Right forelimb (tissue), 1 donor: ENCODE results near the gene ZBTB7C.

Experiments
- DNase-seq: peaks from one replicate; pipeline ENCODE4 v3.0.0-alpha.2; 2018

Gene ZBTB7C

DNA sequence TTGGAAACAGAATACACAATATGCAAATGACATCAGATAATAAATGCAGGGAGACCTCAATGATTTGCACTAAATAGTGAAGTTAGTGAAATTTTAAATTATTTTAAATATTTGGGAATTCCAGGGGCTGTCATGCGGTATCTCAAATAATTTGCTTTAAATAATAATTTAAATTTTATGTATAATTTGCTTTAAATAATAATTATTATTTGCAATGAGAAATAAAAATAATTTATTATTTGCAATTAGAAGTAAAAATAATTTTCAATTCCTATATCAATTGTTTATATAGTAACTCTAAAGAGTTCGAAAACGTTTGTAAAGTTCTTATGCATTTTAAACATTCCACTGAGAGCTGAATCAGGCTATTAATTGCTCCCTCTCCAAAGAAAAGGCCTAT is 226.4 kb downstream of the ZBTB7C start:
- DNase-seq, result no peak

- no peak for DNase-seq
Observed at GRCh38 chr18:48181857-48182256, 227.3 kb downstream of the ZBTB7C start.

- DNase-seq, result no peak
Observed at GRCh38 chr18:48181087-48181823, 227.9 kb downstream of the ZBTB7C start.

DNA sequence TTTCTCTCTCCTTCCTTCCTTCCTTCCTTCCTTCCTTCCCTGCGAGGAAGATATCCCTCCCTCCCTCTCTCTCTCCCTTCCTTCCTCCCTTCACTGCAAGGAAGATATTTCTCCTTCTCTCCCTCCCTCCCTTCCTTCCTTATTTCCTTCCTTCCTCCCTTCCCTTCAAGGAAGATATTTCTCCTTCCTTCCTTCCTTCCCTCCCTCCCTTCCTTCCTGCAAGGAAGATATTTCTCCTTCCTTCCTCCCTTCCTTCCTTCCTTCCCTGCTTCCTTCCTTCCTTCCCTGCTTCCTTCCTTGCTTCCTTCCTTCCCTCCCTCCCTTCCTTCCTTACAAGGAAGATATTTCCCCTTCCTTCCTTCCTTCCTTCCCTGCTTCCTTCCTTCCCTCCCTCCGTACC is 229.5 kb downstream of the ZBTB7C start:
- DNase-seq, result no peak

GRCh38 chr18:48179001-48179400 is 230.2 kb downstream of the ZBTB7C start:
- no peak for DNase-seq

DNA sequence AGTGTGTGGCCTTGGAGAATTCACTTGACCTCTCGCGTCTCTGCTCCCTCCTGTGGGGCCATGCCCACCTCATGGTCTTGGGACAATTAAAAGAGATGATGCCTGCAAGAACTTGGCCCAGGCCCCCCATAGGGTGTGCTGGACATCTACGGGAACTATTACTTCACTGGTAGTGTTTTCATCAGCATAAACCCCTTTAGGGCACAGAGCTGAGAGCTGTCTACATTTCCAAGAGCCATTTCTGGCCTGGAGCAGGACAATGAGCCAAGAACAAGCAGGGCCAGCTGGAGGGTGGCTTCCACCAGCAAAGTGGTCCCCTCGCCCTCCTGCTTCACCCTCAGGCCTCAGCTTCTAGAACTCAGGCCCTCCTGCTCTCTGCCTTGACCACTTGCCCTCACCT is 232.3 kb downstream of the ZBTB7C start:
- no peak for DNase-seq

GRCh38 chr18:48173557-48173956 is 235.6 kb downstream of the ZBTB7C start:
- no peak for DNase-seq

DNA sequence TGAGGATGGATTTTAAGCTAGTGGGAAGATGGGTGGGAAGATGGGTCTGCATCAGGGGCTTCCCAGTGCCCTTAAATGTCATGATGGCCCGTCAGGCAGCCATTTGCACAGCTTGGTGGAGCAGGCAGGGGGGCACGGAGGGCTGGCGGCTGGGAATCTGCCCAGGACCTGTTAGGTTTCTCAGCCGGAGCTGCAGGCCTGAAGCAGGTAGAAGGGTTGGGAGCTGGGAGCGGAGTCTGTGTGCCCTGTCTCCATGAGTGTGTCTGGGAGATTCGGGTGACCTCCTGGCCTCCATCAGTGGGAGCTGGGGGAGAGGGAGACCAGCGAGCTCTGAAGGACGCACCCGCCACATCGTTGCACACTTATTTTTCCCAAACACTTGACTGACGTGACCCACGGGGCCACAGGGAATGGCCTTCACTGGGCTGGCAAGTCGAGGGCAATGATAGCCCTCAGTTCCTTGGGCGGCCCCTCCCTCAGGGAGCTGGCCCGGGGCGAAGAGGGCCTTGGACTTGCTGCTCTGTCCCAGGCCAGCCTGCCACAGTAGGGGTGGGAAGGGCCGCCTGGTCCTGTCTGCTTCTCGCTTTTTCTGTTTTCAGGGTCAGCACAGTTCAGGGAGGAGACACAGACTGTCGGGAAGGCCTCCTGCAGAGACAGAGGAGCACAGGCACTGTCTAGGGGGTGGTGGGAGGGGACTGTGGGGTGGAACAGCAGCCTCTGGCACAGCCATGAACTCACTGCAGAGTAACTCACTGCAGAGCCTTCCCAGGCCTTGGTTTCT is 236.8 kb downstream of the ZBTB7C start:
- DNase-seq, result no peak

GRCh38 chr18:48171490-48172188 is 237.5 kb downstream of the ZBTB7C start:
- DNase-seq, result no peak

GRCh38 chr18:48170651-48171050 is 238.5 kb downstream of the ZBTB7C start:
- DNase-seq, result no peak

DNA sequence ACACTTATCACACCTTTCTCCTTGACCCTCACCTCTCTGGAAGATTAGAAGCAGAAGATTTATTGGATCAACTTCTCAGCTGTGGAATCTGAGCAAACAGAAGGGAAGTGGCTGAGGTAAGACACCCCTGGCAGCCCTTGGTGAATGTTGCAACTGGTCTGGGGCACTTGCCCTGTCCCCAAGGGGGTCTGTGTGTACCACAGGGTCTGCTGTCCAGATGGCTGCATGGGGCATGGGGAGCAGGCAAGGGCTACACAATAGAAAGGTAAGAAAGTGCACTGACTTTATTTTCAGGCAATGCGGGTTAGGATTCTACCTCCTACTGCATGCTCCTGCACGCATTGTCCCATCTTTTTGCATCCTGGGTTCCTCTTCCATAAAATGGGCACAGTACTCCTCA is 240.3 kb downstream of the ZBTB7C start:
- no peak for DNase-seq

- peak; percentile 33 for DNase-seq
Observed at GRCh38 chr18:48167897-48168253, 241.3 kb downstream of the ZBTB7C start.

- peak; percentile 19 for DNase-seq
Observed at GRCh38 chr18:48166336-48166875, 242.8 kb downstream of the ZBTB7C start.

DNA sequence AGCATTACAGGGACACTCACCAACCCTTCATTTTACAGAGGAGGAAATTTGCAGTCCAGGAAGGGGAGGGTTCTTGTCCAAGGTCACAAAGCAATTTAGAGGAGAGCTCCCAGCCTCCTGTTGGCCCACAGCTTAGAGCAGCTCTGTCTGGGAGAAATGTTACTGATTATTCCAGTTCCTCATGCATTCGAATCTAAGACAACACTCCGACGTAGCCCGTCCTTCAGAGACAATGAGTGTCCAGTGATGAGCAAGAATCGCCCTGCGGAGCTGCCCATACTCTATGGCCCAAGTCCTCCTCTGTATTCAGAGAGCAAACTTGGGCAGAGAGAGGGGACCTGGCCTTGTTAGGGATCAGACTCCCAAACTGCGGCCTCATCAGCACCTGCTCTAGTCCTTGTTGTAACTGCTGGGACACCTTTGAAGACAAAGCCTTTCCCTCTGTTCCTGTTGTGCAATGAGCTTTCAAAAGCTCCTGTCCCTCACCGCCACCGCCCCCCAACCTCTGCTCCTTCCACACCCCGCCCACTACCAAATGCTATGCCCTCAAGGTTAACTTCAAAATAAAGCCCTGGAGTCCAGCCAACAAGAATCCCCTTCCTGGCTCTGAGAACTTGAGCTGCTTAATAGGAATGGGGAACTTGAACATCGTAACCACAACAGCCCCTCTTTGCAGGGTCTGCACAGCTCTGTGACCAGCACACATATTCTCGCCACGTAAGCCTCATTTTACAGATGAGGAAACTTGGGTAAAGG is 243.9 kb downstream of the ZBTB7C start:
- peak; percentile 27 for DNase-seq

GRCh38 chr18:48164701-48165100 is 244.5 kb downstream of the ZBTB7C start:
- DNase-seq, result peak; percentile 1

DNA sequence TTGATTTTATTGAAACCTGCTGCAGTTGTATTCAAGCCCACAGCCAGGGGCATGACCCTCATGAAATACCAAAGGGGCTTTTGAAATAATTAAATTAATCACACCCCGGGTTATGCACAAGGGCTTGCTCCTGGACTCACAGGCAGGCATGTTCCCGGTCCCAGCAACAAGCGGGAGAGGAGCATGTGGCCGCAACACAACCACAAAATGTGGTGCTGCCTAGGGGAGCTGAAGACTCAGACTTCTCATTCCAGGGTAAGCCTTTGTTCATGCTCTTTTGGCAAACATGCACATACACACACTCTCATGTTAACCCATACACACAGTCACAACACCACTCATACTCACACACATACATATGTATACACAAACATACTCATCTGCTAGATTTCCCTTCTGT is 245.1 kb downstream of the ZBTB7C start:
- peak; percentile 39 for DNase-seq

DNA sequence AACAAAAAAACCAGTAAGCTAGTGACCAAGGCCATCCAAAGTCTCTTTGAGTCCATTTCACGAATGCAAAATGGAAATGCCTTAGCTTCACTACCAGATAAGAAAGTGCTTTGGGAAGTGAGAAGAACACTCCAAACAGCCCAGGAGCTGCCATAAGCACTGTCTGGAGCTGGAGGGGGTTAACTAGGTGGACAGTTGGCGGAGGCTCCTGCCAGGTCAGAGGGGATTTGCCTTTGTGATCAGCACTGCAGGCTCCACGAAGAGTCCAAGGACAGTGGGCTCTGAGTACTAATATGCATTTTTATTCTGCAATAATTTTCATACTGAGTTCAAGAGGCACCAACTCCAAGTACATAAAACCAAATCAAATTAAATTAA is 245.5 kb downstream of the ZBTB7C start:
- DNase-seq, result no peak

DNA sequence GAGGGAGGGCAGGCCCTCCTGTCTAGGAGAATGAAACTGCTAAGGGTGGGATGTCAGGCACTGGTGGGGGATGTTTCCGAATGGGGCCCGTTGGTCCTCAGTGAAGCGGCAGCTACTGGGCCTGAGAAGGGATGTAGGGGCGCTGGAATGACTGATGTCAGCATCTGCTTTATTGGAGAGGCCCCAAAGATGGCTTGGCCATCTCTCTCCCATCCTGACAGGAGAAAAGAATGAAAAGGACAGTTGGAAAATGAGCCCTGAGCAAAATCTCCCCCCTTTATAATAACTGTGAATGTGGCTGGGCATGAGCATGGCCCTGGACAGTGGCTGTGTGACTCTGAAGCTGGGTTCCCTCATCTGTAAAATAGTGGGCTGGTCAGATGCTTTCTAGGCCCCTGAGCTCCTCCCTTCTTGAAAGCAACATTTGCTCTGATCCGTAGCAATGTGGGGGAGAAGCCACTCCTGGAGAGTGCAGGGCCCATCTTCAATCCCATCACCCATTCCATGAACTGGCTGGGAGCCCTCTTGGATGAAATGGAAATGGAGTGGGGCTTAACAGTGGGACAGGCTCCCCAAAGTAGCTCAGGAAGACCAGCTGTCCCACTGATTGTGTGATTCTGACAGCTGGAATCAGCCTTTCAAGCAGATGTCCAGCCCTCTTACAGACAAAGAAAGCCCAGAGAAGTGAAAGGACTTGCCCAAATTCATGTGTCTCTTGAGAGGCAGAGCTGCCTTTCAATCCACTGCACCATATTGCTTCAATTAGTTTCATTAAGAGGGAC is 246.0 kb downstream of the ZBTB7C start:
- peak; percentile 46 for DNase-seq

DNA sequence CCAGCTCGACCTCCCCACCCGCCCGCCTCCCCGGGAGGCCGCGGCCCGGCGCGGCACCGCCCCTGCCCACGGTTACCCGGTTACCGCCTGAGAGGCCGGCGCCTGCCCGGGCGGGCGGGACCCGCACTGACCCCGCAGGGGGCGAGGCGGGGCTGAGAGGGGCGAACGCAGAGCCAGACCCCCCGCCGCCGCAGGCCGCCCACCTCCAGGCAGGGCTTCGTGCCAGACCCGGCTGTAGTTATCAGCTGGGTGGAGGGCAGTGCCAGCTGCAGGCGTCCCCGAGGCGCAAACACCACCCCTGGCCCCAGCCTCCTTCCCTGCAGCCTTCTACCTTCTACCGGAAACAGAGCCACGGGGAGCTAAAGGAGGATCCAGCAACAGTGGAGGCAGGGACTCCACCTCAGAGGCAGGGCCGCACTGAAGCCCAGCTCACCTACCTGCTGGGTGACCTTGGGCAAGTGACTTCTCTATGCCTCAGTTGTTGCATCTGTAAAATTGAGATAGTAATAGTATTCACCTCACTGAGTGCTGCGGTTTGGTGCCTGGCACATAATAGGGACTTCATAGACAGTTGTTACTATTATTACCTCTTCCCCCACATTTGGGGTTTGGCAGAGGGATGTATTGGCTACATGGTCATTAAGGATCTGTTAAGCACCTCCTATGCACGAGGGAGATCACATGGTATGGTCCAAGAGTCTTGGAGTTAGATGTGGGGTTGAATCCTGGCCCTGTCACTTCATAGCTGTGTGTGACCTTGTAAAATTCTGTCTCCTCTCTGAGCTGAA is 247.1 kb downstream of the ZBTB7C start:
- no peak for DNase-seq

- peak; percentile 92 for DNase-seq
Observed at GRCh38 chr18:48161191-48161910, 247.8 kb downstream of the ZBTB7C start.
